ENCODE results near the gene ZNF407. TPM values are rescaled to one million over a fixed set of nuclear protein-coding genes. Genes with fewer than 3 reads are reported as not detected.

ZNF407 gene
- total and polyA plus RNA-seq, 2 of the 13 experiments (the other 11 are each of a cell fraction or from before 2014, with no cell fraction given) = 2.3 to 8.7 TPM

DNA sequence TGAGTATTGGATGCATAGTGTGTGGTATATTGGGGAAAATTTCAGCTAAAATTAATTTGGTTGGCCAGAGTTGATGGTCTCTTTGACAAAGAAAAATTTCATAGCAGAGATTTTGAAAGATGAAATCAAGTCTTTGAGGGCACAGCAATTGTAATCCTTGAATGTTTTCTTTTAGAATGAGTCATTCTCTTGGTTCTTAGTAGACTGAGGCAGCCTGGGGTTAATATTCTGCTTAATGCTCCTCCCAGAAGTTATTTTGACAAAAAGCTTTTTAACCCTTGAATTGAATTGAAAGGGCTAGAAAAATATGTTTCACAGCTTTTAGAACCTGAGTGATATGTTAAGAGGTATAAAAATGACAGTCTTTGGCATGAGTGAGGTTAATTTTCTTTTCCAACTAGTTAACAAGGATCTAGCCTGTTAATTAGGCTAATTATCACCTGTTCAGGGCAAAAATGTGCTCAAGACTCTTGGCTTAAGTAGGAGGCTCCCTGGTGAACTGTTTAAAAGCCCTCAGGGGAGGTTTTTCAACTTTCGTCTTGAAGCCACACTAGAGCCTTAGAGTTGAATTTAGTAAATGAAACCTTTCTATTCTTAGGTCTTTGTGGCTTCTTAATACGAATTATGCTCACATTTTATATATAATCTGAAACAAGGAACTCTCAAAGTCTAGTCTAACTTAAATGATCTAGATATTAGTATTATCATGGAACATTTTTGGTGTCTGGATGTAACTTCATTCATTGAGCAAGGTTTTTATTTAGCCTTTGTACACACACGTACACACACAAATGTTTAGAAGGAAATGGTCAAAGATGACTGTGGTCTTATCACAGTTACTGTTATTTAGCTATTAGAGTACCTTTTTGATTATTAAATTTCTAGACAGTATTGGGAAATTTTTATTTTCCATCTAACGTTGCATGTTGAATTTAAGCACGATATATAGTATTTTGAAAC is 272.5 kb downstream of the ZNF407 start:
- WGBS (ENCODE audit: low lambda C conversion rate) = 95% methylated on average over 5 of the region's 5 CpGs
- H3K79me2 ChIP-seq (ENCODE audit: insufficient read depth, low read length) = no peaks in the 10 kb centered on the region
- no peak overlapping the region for H3K4me3 ChIP-seq (replicated peaks in 1 of 3; ENCODE audit: insufficient read depth in 1 of 3, low read depth in 2 of 3, low read length in 3 of 3)
- H3K4me1 ChIP-seq (ENCODE audit: insufficient read depth, low read length) = no peaks in the 10 kb centered on the region
- in situ Hi-C loops (cut with HindIII; ENCODE audit: extremely low pct_ligation_motif_present, low pct_unique_long_range_greater_than_20kb) (no loop called here), intact Hi-C loops (cut with micrococcal nuclease; ENCODE audit: unreplicated experiment) (no loop called here)
- no peak for FAIRE-seq
- no peak for ATAC-seq
- DNase-seq (ENCODE audit: low spot score) = no peak
- H3K36me3 ChIP-seq (replicated peaks in 1 of 2; ENCODE audit: control insufficient read depth in 1 of 2, insufficient read depth in 2 of 2, low read length in 2 of 2) = no peaks in the 10 kb centered on the region
- no peaks in the 10 kb centered on the region for H3K27me3 ChIP-seq (ENCODE audit: control insufficient read depth in 1 of 2, insufficient read depth in 2 of 2, low read length in 2 of 2)
- BruUV-seq (replicated peaks) = no TSS peak
- no peaks in the 10 kb centered on the region for H4K20me1 ChIP-seq (ENCODE audit: insufficient read depth, low read length)
- H3K9ac ChIP-seq (ENCODE audit: insufficient read depth, low read depth, low read length) = no peak overlapping the region
- H3K9me3 ChIP-seq (ENCODE audit: low read length) = no peaks in the 10 kb centered on the region
- no peak overlapping the region for H3K4me2 ChIP-seq (ENCODE audit: low read depth, low read length)
- H2AFZ ChIP-seq (ENCODE audit: low read length) = no peak overlapping the region
- ChIA-PET CTCF (ENCODE audit: low intra/inter-chr PET ratio, low total read pairs) (no interaction called here), POLR2A (no interaction called here)
- no peak overlapping the region for H3K27ac ChIP-seq (ENCODE audit: extremely low read length, insufficient read depth, low read length)
- TF ChIP-seq, protein P1, sequence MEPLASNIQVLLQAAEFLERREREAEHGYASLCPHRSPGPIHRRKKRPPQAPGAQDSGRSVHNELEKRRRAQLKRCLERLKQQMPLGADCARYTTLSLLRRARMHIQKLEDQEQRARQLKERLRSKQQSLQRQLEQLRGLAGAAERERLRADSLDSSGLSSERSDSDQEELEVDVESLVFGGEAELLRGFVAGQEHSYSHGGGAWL (CRISPR knock-in tag; IDR thresholded peaks at IDR 0.05) = no peak
- TF ChIP-seq, protein P2, sequence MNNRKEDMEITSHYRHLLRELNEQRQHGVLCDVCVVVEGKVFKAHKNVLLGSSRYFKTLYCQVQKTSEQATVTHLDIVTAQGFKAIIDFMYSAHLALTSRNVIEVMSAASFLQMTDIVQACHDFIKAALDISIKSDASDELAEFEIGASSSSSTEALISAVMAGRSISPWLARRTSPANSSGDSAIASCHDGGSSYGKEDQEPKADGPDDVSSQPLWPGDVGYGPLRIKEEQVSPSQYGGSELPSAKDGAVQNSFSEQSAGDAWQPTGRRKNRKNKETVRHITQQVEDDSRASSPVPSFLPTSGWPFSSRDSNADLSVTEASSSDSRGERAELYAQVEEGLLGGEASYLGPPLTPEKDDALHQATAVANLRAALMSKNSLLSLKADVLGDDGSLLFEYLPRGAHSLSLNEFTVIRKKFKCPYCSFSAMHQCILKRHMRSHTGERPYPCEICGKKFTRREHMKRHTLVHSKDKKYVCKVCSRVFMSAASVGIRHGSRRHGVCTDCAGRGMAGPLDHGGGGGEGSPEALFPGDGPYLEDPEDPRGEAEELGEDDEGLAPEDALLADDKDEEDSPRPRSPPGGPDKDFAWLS (CRISPR knock-in tag; IDR thresholded peaks at IDR 0.05; ENCODE audit: borderline replicate concordance) = no peak
- TF ChIP-seq, protein P3, sequence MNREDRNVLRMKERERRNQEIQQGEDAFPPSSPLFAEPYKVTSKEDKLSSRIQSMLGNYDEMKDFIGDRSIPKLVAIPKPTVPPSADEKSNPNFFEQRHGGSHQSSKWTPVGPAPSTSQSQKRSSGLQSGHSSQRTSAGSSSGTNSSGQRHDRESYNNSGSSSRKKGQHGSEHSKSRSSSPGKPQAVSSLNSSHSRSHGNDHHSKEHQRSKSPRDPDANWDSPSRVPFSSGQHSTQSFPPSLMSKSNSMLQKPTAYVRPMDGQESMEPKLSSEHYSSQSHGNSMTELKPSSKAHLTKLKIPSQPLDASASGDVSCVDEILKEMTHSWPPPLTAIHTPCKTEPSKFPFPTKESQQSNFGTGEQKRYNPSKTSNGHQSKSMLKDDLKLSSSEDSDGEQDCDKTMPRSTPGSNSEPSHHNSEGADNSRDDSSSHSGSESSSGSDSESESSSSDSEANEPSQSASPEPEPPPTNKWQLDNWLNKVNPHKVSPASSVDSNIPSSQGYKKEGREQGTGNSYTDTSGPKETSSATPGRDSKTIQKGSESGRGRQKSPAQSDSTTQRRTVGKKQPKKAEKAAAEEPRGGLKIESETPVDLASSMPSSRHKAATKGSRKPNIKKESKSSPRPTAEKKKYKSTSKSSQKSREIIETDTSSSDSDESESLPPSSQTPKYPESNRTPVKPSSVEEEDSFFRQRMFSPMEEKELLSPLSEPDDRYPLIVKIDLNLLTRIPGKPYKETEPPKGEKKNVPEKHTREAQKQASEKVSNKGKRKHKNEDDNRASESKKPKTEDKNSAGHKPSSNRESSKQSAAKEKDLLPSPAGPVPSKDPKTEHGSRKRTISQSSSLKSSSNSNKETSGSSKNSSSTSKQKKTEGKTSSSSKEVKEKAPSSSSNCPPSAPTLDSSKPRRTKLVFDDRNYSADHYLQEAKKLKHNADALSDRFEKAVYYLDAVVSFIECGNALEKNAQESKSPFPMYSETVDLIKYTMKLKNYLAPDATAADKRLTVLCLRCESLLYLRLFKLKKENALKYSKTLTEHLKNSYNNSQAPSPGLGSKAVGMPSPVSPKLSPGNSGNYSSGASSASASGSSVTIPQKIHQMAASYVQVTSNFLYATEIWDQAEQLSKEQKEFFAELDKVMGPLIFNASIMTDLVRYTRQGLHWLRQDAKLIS (CRISPR knock-in tag; IDR thresholded peaks at IDR 0.05) = no peak
- TF ChIP-seq, protein P4, sequence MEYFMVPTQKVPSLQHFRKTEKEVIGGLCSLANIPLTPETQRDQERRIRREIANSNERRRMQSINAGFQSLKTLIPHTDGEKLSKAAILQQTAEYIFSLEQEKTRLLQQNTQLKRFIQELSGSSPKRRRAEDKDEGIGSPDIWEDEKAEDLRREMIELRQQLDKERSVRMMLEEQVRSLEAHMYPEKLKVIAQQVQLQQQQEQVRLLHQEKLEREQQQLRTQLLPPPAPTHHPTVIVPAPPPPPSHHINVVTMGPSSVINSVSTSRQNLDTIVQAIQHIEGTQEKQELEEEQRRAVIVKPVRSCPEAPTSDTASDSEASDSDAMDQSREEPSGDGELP (IDR thresholded peaks at IDR 0.05; ENCODE audit: borderline replicate concordance, low read depth) = no peak
- TF ChIP-seq CEBPB (IDR thresholded peaks at IDR 0.05; ENCODE audit: borderline replicate concordance, low read depth, low read length) = no peak
- no peak for TF ChIP-seq KDM6A (CRISPR knock-in tag; IDR thresholded peaks at IDR 0.05; ENCODE audit: low read depth)
- no peak for TF ChIP-seq MTF1 (CRISPR knock-in tag; IDR thresholded peaks at IDR 0.05)
- TF ChIP-seq, protein P5, sequence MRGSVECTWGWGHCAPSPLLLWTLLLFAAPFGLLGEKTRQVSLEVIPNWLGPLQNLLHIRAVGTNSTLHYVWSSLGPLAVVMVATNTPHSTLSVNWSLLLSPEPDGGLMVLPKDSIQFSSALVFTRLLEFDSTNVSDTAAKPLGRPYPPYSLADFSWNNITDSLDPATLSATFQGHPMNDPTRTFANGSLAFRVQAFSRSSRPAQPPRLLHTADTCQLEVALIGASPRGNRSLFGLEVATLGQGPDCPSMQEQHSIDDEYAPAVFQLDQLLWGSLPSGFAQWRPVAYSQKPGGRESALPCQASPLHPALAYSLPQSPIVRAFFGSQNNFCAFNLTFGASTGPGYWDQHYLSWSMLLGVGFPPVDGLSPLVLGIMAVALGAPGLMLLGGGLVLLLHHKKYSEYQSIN (CRISPR knock-in tag; IDR thresholded peaks at IDR 0.05; ENCODE audit: borderline replicate concordance) = no peak
- TF ChIP-seq, protein P6, sequence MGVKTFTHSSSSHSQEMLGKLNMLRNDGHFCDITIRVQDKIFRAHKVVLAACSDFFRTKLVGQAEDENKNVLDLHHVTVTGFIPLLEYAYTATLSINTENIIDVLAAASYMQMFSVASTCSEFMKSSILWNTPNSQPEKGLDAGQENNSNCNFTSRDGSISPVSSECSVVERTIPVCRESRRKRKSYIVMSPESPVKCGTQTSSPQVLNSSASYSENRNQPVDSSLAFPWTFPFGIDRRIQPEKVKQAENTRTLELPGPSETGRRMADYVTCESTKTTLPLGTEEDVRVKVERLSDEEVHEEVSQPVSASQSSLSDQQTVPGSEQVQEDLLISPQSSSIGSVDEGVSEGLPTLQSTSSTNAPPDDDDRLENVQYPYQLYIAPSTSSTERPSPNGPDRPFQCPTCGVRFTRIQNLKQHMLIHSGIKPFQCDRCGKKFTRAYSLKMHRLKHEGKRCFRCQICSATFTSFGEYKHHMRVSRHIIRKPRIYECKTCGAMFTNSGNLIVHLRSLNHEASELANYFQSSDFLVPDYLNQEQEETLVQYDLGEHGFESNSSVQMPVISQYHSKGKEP (CRISPR knock-in tag; IDR thresholded peaks at IDR 0.05) = no peak
- TF ChIP-seq, protein P7, sequence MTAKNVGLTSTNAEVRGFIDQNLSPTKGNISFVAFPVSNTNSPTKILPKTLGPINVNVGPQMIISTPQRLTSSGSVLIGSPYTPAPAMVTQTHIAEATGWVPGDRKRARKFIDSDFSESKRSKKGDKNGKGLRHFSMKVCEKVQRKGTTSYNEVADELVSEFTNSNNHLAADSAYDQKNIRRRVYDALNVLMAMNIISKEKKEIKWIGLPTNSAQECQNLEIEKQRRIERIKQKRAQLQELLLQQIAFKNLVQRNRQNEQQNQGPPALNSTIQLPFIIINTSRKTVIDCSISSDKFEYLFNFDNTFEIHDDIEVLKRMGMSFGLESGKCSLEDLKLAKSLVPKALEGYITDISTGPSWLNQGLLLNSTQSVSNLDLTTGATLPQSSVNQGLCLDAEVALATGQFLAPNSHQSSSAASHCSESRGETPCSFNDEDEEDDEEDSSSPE (CRISPR knock-in tag; IDR thresholded peaks at IDR 0.05) = no peak
- TF ChIP-seq HMG20A (CRISPR knock-in tag; IDR thresholded peaks at IDR 0.05; ENCODE audit: borderline replicate concordance) = no peak
